ENCODE data around the gene PDZD8.

GRCh38 chr10:117365612-117366011, 9.6 kb downstream of the PDZD8 start:
- TF ChIP-seq CTCF (conservative IDR thresholded peaks at IDR 0.05 in 1 of 2, IDR thresholded peaks at IDR 0.05 in 1 of 2; ENCODE audit: low read depth in 1 of 2, low read length in 2 of 2) (no peak), EZH2 (IDR thresholded peaks at IDR 0.05; ENCODE audit: low read length, missing control alignments) (no peak)

Measured in fibroblast of lung (primary cell).